ENCODE measurements around the gene ACSL6.

The ACSL6 gene

GRCh38 chr5:131945551-131946168 lies 65.8 kb downstream of the ACSL6 start, which contains the start of gene MEIKIN:
MEIKIN (minus strand) TSS chr5:131945663; CDS start chr5:131945505, 158 bp downstream.
- no peaks in the 10 kb centered on the region for H3K36me3 Mint-ChIP-seq (ENCODE audit: low read depth)
- H3K9me3 Mint-ChIP-seq: no peaks in the 10 kb centered on the region
- H3K4me3 Mint-ChIP-seq: no peak within 1 kb of the TSS
- peak within 1 kb of the TSS; percentile 73 for H3K27ac Mint-ChIP-seq
- no peak for TF ChIP-seq CTCF (IDR thresholded peaks at IDR 0.05)
- peaks cover 7% of the 10 kb centered on the region for H3K4me1 Mint-ChIP-seq
- no peaks in the 10 kb centered on the region for H3K27me3 Mint-ChIP-seq (ENCODE audit: low read depth, poor library complexity)
- no peak for DNase-seq

GRCh38 chr5:131944702-131945550 lies 66.5 kb downstream of the ACSL6 start:
- no peak for TF ChIP-seq CTCF (IDR thresholded peaks at IDR 0.05)
- DNase-seq: no peak
- Mint-ChIP-seq H3K9me3 (no peaks in the 10 kb centered on the region), H3K27me3 (ENCODE audit: low read depth, poor library complexity) (no peaks in the 10 kb centered on the region), H3K4me3 (no peak overlapping the region), H3K27ac (no peak overlapping the region), H3K4me1 (peaks cover 7% of the 10 kb centered on the region), H3K36me3 (ENCODE audit: low read depth) (no peaks in the 10 kb centered on the region)

GRCh38 chr5:131943916-131944315 lies 67.5 kb downstream of the ACSL6 start:
- DNase-seq: no peak
- no peak overlapping the region for H3K27ac Mint-ChIP-seq
- H3K9me3 Mint-ChIP-seq: no peaks in the 10 kb centered on the region
- no peak for TF ChIP-seq CTCF (IDR thresholded peaks at IDR 0.05)
- H3K36me3 Mint-ChIP-seq (ENCODE audit: low read depth): no peaks in the 10 kb centered on the region
- no peak overlapping the region for H3K4me3 Mint-ChIP-seq
- peaks cover 7% of the 10 kb centered on the region for H3K4me1 Mint-ChIP-seq
- H3K27me3 Mint-ChIP-seq (ENCODE audit: low read depth, poor library complexity): no peaks in the 10 kb centered on the region

- Mint-ChIP-seq H3K4me3 (no peak overlapping the region), H3K9me3 (no peaks in the 10 kb centered on the region), H3K27me3 (ENCODE audit: low read depth, poor library complexity) (no peaks in the 10 kb centered on the region), H3K36me3 (ENCODE audit: low read depth) (no peaks in the 10 kb centered on the region), H3K4me1 (peaks cover 6% of the 10 kb centered on the region), H3K27ac (no peak overlapping the region)
- no peak for TF ChIP-seq CTCF (IDR thresholded peaks at IDR 0.05)
- DNase-seq: no peak
Observed at GRCh38 chr5:131942016-131942415, 69.4 kb downstream of the ACSL6 start.

GRCh38 chr5:131939690-131940345 lies 71.6 kb downstream of the ACSL6 start:
- Mint-ChIP-seq H3K27ac (no peak overlapping the region), H3K4me3 (no peak overlapping the region), H3K9me3 (no peaks in the 10 kb centered on the region), H3K27me3 (ENCODE audit: low read depth, poor library complexity) (peaks cover 3% of the 10 kb centered on the region), H3K4me1 (no peaks in the 10 kb centered on the region), H3K36me3 (ENCODE audit: low read depth) (no peaks in the 10 kb centered on the region)
- no peak for DNase-seq
- no peak for TF ChIP-seq CTCF (IDR thresholded peaks at IDR 0.05)
